GM18907 (cell line): ENCODE results near the gene CR1.
"Not testable (repeated sequence)": the region's sequence is repeated elsewhere in the genome, so short reads cannot be mapped to it uniquely, and the experiment has no call there.

Experiments used
- ATAC-seq: cut with Tn5 transposase; IDR thresholded peaks from one replicate; pipeline ENCODE4 v1.9.1; 2021; ENCODE audit warnings: mild to moderate bottlenecking, moderate library complexity; ENCODE audit not compliant: unreplicated experiment

CR1 gene

GRCh38 chr1:207669528-207670009 lies 173.6 kb downstream of the CR1 start:
- ATAC-seq: no peak

DNA sequence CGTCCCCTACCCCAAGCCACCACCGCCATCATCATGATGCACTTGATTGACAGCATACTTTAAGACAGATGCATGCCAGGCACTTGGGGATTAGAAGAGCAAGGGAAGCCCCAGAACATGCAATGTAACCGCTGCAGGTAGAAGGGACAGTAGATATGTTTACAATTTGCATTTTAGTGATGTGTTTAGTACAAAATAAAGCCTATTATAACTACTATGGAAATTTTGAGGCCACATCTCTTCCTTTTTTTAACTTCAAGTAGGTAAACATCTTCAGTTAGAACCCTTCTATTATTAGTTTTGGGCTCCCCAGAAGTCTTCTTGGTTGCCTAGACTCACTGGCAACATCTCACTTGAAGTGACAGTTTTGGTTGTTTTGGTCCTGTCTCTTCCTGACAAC lies 174.2 kb downstream of the CR1 start:
- ATAC-seq: no peak

GRCh38 chr1:207670997-207671396 lies 175.0 kb downstream of the CR1 start:
- ATAC-seq: no peak

GRCh38 chr1:207672522-207673130 lies 176.7 kb downstream of the CR1 start:
- ATAC-seq: no peak

DNA sequence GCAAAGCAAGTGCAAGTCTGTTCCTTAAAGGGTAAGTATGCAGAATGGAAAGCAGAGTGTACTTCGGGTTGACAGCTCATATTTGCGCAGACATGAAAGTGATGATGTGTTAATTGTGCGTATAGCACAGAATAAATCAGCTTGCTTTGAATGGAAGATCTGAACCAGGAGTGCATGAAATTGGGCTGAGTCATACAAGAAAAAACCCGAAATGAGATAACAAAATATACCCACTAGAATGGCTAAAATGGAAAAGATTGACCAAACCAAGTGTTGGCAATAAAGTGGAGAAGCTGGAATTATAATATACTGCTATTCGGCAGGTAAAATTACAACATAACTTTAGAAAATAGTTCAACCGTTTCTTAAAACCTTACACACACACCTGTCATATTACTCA lies 177.4 kb downstream of the CR1 start:
- no peak for ATAC-seq

DNA sequence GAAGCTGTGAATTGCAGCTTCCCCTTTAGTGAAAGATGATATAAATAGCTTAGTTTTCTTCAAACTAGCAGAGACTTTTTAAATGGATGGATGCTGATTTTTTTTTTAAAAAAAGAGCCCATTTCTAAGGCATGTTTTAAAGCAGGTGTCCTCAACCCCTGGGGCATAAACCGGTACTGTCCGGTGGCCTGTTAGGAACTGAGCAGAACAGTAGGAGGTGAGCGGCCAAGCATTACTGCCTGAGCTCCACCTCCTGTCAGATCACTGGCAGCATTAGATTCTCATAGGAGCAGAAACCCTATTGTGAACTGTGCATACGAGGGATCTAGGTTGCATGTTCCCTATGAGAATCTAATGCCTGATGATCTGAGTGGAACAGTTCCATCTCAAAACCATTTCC lies 180.2 kb downstream of the CR1 start:
- ATAC-seq: no peak

DNA sequence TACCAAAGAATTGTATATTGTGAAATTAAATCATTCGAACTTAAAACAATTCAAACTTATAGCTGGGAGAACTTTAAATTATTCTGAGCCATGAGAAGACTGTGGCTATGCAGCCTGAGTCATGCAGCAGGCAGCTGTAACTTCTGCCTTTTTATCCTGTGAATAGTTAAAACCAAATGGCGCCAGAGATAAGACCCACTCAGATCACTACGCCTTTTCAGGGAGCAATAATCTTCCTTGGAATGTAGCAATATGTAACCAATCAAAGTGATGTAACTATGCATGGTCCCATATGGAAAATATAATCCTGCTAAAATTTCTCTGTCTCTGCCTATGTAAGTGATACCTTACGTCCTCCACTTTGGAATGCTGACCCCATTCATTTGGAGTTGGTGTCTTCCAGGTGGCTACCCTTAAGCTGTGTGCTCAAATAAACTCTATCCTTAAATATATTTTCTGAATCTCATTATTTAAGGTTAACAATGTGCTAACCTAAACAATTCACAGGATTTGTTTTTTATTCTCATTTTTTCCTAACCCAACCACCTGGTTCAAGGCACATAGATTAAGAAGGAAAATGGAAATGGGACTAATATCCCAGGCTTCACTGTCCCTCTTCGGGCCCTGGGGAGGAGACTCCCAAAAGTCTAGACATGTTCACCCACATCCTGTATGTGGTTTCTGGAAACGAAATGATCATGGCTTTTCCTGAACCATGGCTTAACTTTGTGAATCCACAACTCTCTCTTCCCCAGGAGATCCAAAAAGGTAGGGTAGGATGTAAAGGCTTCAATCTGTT lies 184.8 kb downstream of the CR1 start:
- not testable (repeated sequence) for ATAC-seq

DNA sequence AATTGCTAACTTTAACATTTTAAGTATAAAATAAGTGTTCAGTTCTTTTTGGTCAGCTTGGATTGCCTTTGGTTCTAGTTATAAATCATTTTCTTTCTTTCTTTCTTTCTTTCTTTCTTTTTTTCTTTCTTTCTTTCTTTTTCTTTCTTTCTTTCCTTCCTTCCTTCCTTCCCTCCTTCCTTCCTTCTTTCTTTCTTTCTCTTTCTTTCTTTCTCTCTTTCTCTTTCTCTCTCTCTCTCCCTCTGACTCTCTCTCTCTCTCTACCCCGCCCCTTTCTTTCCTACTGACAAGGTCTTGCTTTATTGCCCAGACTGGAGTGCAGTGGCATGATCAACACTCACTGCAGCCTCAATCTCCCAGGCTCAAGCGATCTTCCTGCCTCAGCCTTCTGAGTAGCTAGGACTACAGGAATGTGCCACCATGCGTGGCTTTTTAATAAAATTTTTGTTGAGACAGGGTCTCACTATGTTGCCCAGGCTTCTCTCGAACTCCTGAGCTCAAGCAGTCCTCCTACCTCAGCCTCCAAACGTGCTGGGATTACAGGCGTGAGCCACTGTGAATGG lies 187.0 kb downstream of the CR1 start:
- ATAC-seq: not testable (repeated sequence)

DNA sequence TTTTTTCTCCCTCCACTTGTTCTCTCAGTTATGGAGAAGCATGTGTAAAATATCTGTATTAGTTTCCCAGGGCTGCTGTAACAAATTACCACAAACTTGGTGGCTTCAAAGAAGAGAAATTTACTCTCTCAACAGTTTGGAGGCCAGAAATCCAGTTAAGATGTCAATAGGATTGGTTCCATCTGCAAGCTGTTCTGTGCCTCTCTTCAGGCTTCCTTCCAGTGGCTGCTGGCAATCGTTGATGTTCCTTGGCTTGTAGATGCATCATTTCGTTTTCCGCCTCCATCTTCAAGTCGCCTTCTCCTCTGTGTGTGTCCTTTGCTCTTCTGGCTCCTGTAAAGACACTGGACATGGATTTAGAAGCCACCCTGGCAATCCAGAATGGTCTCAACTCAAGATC lies 194.6 kb downstream of the CR1 start:
- ATAC-seq: not testable (repeated sequence)

DNA sequence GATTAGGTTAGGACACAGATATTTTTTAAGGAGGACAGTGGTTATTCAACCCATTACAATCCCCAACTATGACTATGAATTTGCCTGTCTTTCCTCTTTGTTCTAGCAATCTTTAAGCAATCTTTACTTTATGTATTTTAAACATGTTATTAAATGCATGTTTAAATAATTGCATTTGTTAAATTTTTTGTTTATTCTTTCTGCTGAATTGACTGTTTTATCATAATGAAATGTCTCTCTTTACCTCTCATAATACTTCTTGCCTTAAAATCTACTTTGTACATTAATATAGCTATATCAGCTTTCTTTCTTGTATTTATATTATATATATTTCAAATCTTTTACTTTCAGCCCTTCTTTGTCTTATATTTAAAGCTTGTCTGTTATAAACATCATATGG lies 195.1 kb downstream of the CR1 start:
- ATAC-seq: no peak
